C4-2B (cell line): Measurements from ENCODE around the gene PRSS38.

ENCODE experiments used
- ZFX ChIP-seq: fragments of 450-650 bp; IDR thresholded peaks from 2 replicates; pipeline ENCODE4 v1.6.1; 2017
- TF ChIP-seq, protein P1 (sequence below): fragments of 450-650 bp; conservative IDR thresholded peaks from 2 replicates; pipeline ENCODE4 v1.5.1; 2017; ENCODE audit warnings: mild to moderate bottlenecking

DNA sequence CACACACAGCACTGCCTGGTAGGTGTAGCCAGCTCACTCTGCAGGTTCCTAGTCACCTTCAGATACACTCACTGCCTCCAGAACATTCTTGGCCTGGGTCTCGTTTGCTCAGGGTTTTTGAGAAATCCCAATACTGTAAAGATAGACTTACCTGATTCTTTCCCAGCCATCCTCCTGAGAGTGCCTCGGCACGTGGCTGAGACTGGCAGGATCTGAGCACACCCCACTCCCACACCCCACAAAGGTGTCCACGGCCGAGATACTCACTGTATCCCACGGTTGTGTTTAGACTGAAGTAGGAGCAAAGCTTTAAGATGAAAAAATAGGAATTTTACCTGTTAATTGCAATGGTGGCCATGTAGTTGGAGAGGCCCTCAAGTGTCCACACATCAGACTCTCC lies 46.8 kb upstream of the PRSS38 start:
- TF ChIP-seq, protein P1, sequence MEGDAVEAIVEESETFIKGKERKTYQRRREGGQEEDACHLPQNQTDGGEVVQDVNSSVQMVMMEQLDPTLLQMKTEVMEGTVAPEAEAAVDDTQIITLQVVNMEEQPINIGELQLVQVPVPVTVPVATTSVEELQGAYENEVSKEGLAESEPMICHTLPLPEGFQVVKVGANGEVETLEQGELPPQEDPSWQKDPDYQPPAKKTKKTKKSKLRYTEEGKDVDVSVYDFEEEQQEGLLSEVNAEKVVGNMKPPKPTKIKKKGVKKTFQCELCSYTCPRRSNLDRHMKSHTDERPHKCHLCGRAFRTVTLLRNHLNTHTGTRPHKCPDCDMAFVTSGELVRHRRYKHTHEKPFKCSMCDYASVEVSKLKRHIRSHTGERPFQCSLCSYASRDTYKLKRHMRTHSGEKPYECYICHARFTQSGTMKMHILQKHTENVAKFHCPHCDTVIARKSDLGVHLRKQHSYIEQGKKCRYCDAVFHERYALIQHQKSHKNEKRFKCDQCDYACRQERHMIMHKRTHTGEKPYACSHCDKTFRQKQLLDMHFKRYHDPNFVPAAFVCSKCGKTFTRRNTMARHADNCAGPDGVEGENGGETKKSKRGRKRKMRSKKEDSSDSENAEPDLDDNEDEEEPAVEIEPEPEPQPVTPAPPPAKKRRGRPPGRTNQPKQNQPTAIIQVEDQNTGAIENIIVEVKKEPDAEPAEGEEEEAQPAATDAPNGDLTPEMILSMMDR: no peak
- no peak for TF ChIP-seq ZFX
